Activated CD4-positive, alpha-beta T cell treated with anti-CD3 and anti-CD28 coated beads, Interleukin-2, amount 50 U/mL, for 48 hours (primary cell): ENCODE measurements around the gene LAMA1.

ENCODE experiments used
- DNase-seq, 2 experiments: peaks; one replicate each; pipeline ENCODE4 v3.0.0-alpha.2; 2020

Gene LAMA1

GRCh38 chr18:7037470-7037869, 80.1 kb downstream of the LAMA1 start:
- DNase-seq, result no peak

- no peak for DNase-seq
Observed at GRCh38 chr18:7035807-7036206, 81.8 kb downstream of the LAMA1 start.

- no peak for DNase-seq
Observed at GRCh38 chr18:7034924-7035323, 82.7 kb downstream of the LAMA1 start.

GRCh38 chr18:7032537-7032936, 85.1 kb downstream of the LAMA1 start:
- DNase-seq, result no peak

- DNase-seq, result no peak
Observed at GRCh38 chr18:7028625-7029024, 89.0 kb downstream of the LAMA1 start.

- DNase-seq, result no peak
Observed at GRCh38 chr18:7025194-7025593, 92.4 kb downstream of the LAMA1 start.

GRCh38 chr18:7023581-7023980, 94.0 kb downstream of the LAMA1 start:
- DNase-seq, result no peak

- DNase-seq, result no peak
Observed at GRCh38 chr18:7023063-7023580, 94.5 kb downstream of the LAMA1 start.

- DNase-seq, result no peak
Observed at GRCh38 chr18:7021994-7022840, 95.4 kb downstream of the LAMA1 start.

GRCh38 chr18:7020995-7021777, 96.4 kb downstream of the LAMA1 start:
- no peak for DNase-seq

- DNase-seq, result no peak
Observed at GRCh38 chr18:7017013-7017412, 100.6 kb downstream of the LAMA1 start.

- no peak for DNase-seq
Observed at GRCh38 chr18:7011142-7011541, 106.5 kb downstream of the LAMA1 start.

GRCh38 chr18:7004009-7004408, 113.6 kb downstream of the LAMA1 start:
- DNase-seq, result no peak

- DNase-seq, result no peak
Observed at GRCh38 chr18:7002107-7002506, 115.5 kb downstream of the LAMA1 start.

GRCh38 chr18:7000484-7001096, 117.0 kb downstream of the LAMA1 start:
- no peak for DNase-seq

- no peak for DNase-seq
Observed at GRCh38 chr18:6997808-6998207, 119.8 kb downstream of the LAMA1 start.

GRCh38 chr18:6994771-6995430, 122.7 kb downstream of the LAMA1 start:
- DNase-seq, result no peak

- DNase-seq, result no peak
Observed at GRCh38 chr18:6994056-6994770, 123.4 kb downstream of the LAMA1 start.

- DNase-seq, result no peak
Observed at GRCh38 chr18:6992761-6993160, 124.8 kb downstream of the LAMA1 start.

- no peak for DNase-seq
Observed at GRCh38 chr18:6983366-6983765, 134.2 kb downstream of the LAMA1 start.

- no peak for DNase-seq
Observed at GRCh38 chr18:6982398-6982797, 135.2 kb downstream of the LAMA1 start.

- no peak for DNase-seq
Observed at GRCh38 chr18:6980363-6980762, 137.2 kb downstream of the LAMA1 start.
